Kidney (tissue), 14 donors: ENCODE measurements around the gene RAD23A. TPM values are rescaled to one million over a fixed set of nuclear protein-coding genes. Genes with fewer than 3 reads are reported as not detected.

Experiments used
- DNase-seq, 5 donors: peaks; one replicate each; pipeline ENCODE4 v3.0.0-alpha.2; 2013 to 2020
- FAIRE-seq: peaks from 2 replicates; lab custom pipeline; 2012; peaks lifted over from hg19 to GRCh38; lab: Jason Lieb, UNC
- H3K27ac ChIP-seq, 2 donors: one replicate each; pipeline ENCODE4 v1.7.0; 2013; ENCODE audit warnings: low read depth in 2 of 2, low read length in 2 of 2, inconsistent platforms in 1 of 2
- H3K27me3 ChIP-seq: one replicate; pipeline ENCODE4 v1.7.1; 2013; ENCODE audit warnings: low read length, inconsistent platforms; ENCODE audit not compliant: control insufficient read depth, insufficient read depth
- H3K36me3 ChIP-seq, 3 donors: one replicate each; pipeline versions ENCODE4 v1.7.0 to v1.7.1; 2013; ENCODE audit warnings: low read length in 3 of 3, control low read depth in 1 of 3, inconsistent platforms in 1 of 3; ENCODE audit not compliant: insufficient read depth in 3 of 3, control insufficient read depth in 2 of 3
- H3K4me1 ChIP-seq, 3 donors: one replicate each; pipeline versions ENCODE4 v1.7.0 to v1.7.1; 2013; ENCODE audit warnings: low read length in 3 of 3, inconsistent platforms in 1 of 3, low read depth in 1 of 3; ENCODE audit not compliant: control insufficient read depth in 2 of 3, insufficient read depth in 2 of 3
- H3K4me3 ChIP-seq, 3 donors: one replicate each; pipeline versions ENCODE4 v1.7.0 to v1.8.1; 2013; ENCODE audit warnings: low read length in 3 of 3, control low read depth in 1 of 3, inconsistent platforms in 1 of 3
- H3K9ac ChIP-seq, 3 donors: one replicate each; pipeline versions ENCODE4 v1.7.0 to v1.7.1; 2013; ENCODE audit warnings: low read length in 3 of 3, control low read depth in 1 of 3, inconsistent platforms in 1 of 3
- H3K9me3 ChIP-seq, 3 donors: one replicate each; pipeline versions ENCODE4 v1.7.0 to v1.7.1; 2013; ENCODE audit warnings: low read length in 3 of 3, control low read depth in 1 of 3, inconsistent platforms in 1 of 3; ENCODE audit not compliant: control insufficient read depth in 2 of 3, insufficient read depth in 1 of 3
- CTCF ChIP-seq: IDR thresholded peaks from 3 replicates; pipeline ENCODE4 v1.5.1; 2012; ENCODE audit warnings: mild to moderate bottlenecking, moderate library complexity, borderline replicate concordance; ENCODE audit not compliant: insufficient read depth; ENCODE audit errors: extremely low read depth
- intact Hi-C: fragments of 100-400 bp; cut with DNase I; formaldehyde crosslinking; loops from one replicate; pipeline ENCODE4 v1.11.1; 2022
- polyA plus RNA-seq: library from polyadenylated mRNA; stranded (reverse); fragments of 350-450 nt; fragmentation: Illumina TruSeq; extraction: RNeasy Lipid Tissue Mini Kit (QIAGEN cat#74804); gene quantifications from one replicate; pipeline ENCODE4 v1.2.3, GENCODE V29; 2014; ENCODE audit warnings: low read depth, low replicate concordance; ENCODE audit not compliant: insufficient read depth
- total RNA-seq: library from RNA; stranded (reverse); fragmentation: NEBNext Ultra II Directional; extraction: Animal tissue kit (Norgen Biotek cat#: 25700); gene quantifications from one replicate; pipeline ENCODE4 v1.2.1, GENCODE V29; 2021
- donor health status: control.
- donor health status: control.
- donor health status: control.
- donor health status: control.
- donor health status: control.
- donor health status: DM: yes; HTN: yes; CAD: no.
- donor health status: Normal renal cell carcinoma (clear cell type).

The RAD23A gene
- total and polyA plus RNA-seq, 2 donors from 2014 or later: 79.2 to 105 TPM

GRCh38 chr19:12935071-12935470 lies 10.6 kb upstream of the RAD23A start:
- DNase-seq (no peak), FAIRE-seq (no peak)
- Histone ChIP-seq H3K36me3 (peaks cover 0 to 12% (median 3%) of the 10 kb centered on the region in 3 donors), H3K4me3 (no peak overlapping the region), H3K27me3 (no peaks in the 10 kb centered on the region), H3K27ac (no peak overlapping the region), H3K9ac (no peak overlapping the region), H3K9me3 (no peaks in the 10 kb centered on the region), H3K4me1 (peaks cover 0 to 23% (median 22%) of the 10 kb centered on the region in 3 donors)
- intact Hi-C loops: no loop called here
- no peak for TF ChIP-seq CTCF

GRCh38 chr19:12936582-12936981 lies 9.1 kb upstream of the RAD23A start:
- DNase-seq: peak in 1 of 5 donors; percentile 45
- no peak overlapping the region for H3K27ac ChIP-seq
- no peaks in the 10 kb centered on the region for H3K9me3 ChIP-seq
- H3K36me3 ChIP-seq: peaks cover 10 to 18% (median 13%) of the 10 kb centered on the region in 3 donors
- peaks cover 0 to 32% (median 28%) of the 10 kb centered on the region in 3 donors for H3K4me1 ChIP-seq
- H3K9ac ChIP-seq: no peak overlapping the region
- intact Hi-C loops: no loop called here
- no peaks in the 10 kb centered on the region for H3K27me3 ChIP-seq
- no peak for TF ChIP-seq CTCF
- no peak for FAIRE-seq
- H3K4me3 ChIP-seq: no peak overlapping the region

DNA sequence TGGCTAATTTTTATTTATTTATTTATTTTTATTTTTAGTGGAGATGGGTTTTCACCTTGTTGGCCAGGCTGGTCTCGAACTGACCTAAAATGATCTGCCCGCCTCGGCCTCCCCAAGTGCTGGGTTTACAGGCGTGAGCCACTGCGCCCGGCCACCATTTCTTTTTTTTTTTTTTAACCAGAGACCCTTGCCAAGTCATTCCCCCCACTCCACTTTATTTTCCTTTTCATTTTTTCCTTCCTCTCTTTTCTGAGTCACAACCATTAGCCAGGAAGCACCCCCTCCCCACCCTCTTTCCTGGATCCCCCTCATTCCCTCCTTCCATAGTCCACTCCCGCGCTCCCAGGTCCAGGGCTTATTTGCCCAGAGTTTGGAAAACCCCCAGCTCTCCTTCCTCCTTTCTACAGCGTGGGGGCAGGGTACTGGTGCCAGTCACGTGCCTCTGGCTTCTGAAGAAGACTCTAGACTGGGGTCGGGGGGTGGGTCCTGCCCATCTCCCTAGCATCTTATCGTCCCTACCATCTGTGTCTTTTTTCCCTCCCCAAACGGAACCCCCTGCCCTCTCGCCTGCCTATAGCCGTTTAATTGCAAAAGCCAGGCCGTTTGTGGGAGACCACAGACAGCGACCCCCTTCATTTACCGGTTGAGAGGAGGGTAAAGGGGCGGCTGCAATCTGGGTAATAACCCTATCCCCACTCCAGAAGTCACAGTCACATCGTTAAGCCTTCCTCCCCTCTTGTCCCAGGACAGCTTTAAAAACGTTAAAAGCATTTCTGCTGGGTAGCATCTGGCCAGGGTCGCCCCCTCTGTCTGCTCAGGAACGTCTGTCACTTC lies 8.4 kb upstream of the RAD23A start:
- FAIRE-seq (no peak), DNase-seq (peak; percentile 57 to 82 (median 74))
- TF ChIP-seq CTCF: no peak
- H3K9me3 ChIP-seq: no peaks in the 10 kb centered on the region
- H3K4me1 ChIP-seq: peaks cover 0 to 34% (median 30%) of the 10 kb centered on the region in 3 donors
- H3K27me3 ChIP-seq: no peaks in the 10 kb centered on the region
- H3K4me3 ChIP-seq: peak overlapping the region; percentile 58 to 91 (median 65)
- H3K9ac ChIP-seq: peak overlapping the region; percentile 22 to 71 (median 32)
- peak overlapping the region in 1 of 2 donors; percentile 81 for H3K27ac ChIP-seq
- H3K36me3 ChIP-seq: peaks cover 11 to 24% (median 13%) of the 10 kb centered on the region in 3 donors
- intact Hi-C loops: no loop called here
